HEK293 (cell line): ENCODE results near the gene HOXD12.

Source experiments
- CTCF ChIA-PET: fragments of 350-600 bp; formaldehyde crosslinking; extraction: SDS; loops from one replicate; lab custom pipeline; 2021; ENCODE audit warnings: antibody characterized with exemption; lab: Yijun Ruan, JAX
- POLR2A ChIA-PET: fragments of 300-600 bp; formaldehyde crosslinking; extraction: SDS; loops from one replicate; lab custom pipeline; 2020; ENCODE audit warnings: antibody characterized with exemption, inconsistent platforms; lab: Yijun Ruan, JAX
- H3K27ac ChIP-seq: fragments of 200-500 bp; sonication (Bioruptor generic); 2 replicates; pipeline ENCODE4 v1.5.1; 2014; ENCODE audit warnings: low read depth, low read length, control low read depth, inconsistent platforms; ENCODE audit errors: extremely low read depth
- H3K36me3 ChIP-seq, 2 experiments: fragments of 200-500 bp in 1 of 2; sonication (Bioruptor generic) in 1 of 2; 1 replicate in 1 of 2; 2 replicates in 1 of 2; pipeline ENCODE4 v1.5.1; 2014 to 2017; ENCODE audit warnings: inconsistent platforms in 2 of 2, low read length in 2 of 2; ENCODE audit not compliant: control insufficient read depth in 2 of 2, insufficient read depth in 1 of 2
- H3K4me1 ChIP-seq: fragments of 200-500 bp; sonication (Bioruptor generic); 2 replicates; pipeline ENCODE4 v1.5.1; 2014; ENCODE audit warnings: mild to moderate bottlenecking, low read length, inconsistent platforms; ENCODE audit not compliant: control insufficient read depth, insufficient read depth
- H3K4me3 ChIP-seq: 2 replicates; pipeline ENCODE4 v1.5.1; 2011; ENCODE audit warnings: low read depth, mild to moderate bottlenecking, control low read depth, low read length, moderate library complexity
- H3K9me3 ChIP-seq: fragments of 200-500 bp; sonication (Bioruptor generic); 2 replicates; pipeline ENCODE4 v1.5.1; 2014; ENCODE audit warnings: low read depth, low read length, inconsistent platforms; ENCODE audit not compliant: control insufficient read depth, insufficient read depth
- BCL11B ChIP-seq: fragments of 450-650 bp; formaldehyde crosslinking; IDR thresholded peaks from 2 replicates; pipeline ENCODE4 v1.5.1; 2016; ENCODE audit warnings: low read depth, missing biosample characterization, missing genetic modification characterization
- ELK4 ChIP-seq: IDR thresholded peaks from 2 replicates; pipeline ENCODE4 v1.6.1; 2011; ENCODE audit warnings: mild to moderate bottlenecking, low read depth, low read length, borderline replicate concordance
- KLF17 ChIP-seq: fragments of 450-650 bp; formaldehyde crosslinking; IDR thresholded peaks from 2 replicates; pipeline ENCODE4 v1.5.1; 2016; ENCODE audit warnings: missing biosample characterization, missing genetic modification characterization
- MEIS1 ChIP-seq: sonication (generic); formaldehyde crosslinking; IDR thresholded peaks from 2 replicates; pipeline ENCODE4 v1.8.1; 2022; ENCODE audit warnings: missing genetic modification reagents, mild to moderate bottlenecking, borderline replicate concordance
- PRDM1 ChIP-seq: fragments of 450-650 bp; formaldehyde crosslinking; IDR thresholded peaks from 2 replicates; pipeline ENCODE4; 2016; ENCODE audit warnings: missing biosample characterization, missing genetic modification characterization
- YY2 ChIP-seq: fragments of 450-650 bp; formaldehyde crosslinking; IDR thresholded peaks from 2 replicates; pipeline ENCODE4 v1.5.1; 2016; ENCODE audit warnings: missing biosample characterization, missing genetic modification characterization
- ZBTB26 ChIP-seq: fragments of 450-650 bp; formaldehyde crosslinking; optimal IDR thresholded peaks from 2 replicates; pipeline ENCODE3; 2016; ENCODE audit warnings: missing biosample characterization, mild to moderate bottlenecking, missing genetic modification characterization
- ZNF19 ChIP-seq: fragments of 450-650 bp; formaldehyde crosslinking; IDR thresholded peaks from 2 replicates; pipeline ENCODE4; 2016; ENCODE audit warnings: missing biosample characterization, missing genetic modification characterization, low read depth
- ZNF223 ChIP-seq: fragments of 450-650 bp; formaldehyde crosslinking; IDR thresholded peaks from 2 replicates; pipeline ENCODE4 v1.5.1; 2016; ENCODE audit warnings: missing biosample characterization, missing genetic modification characterization
- ZNF280D ChIP-seq: fragments of 450-650 bp; formaldehyde crosslinking; IDR thresholded peaks from 2 replicates; pipeline ENCODE4 v1.5.1; 2016; ENCODE audit warnings: missing biosample characterization, missing genetic modification characterization
- ZNF354C ChIP-seq: fragments of 450-650 bp; formaldehyde crosslinking; IDR thresholded peaks from 2 replicates; pipeline ENCODE4 v1.5.1; 2016; ENCODE audit warnings: missing biosample characterization, missing genetic modification characterization, low read depth, borderline replicate concordance
- ZNF473 ChIP-seq: fragments of 450-650 bp; formaldehyde crosslinking; IDR thresholded peaks from 2 replicates; pipeline ENCODE4 v1.5.1; 2017; ENCODE audit warnings: missing biosample characterization, missing genetic modification characterization
- ZNF501 ChIP-seq: fragments of 450-650 bp; formaldehyde crosslinking; IDR thresholded peaks from 2 replicates; pipeline ENCODE4 v1.5.1; 2016; ENCODE audit warnings: missing biosample characterization, missing genetic modification characterization
- ZNF571 ChIP-seq: fragments of 450-650 bp; formaldehyde crosslinking; IDR thresholded peaks from 2 replicates; pipeline ENCODE4 v1.5.0; 2017; ENCODE audit warnings: missing biosample characterization, missing genetic modification characterization
- ZNF596 ChIP-seq: fragments of 450-650 bp; IDR thresholded peaks from 2 replicates; pipeline ENCODE4 v1.5.0; 2018; ENCODE audit warnings: missing biosample characterization, mild to moderate bottlenecking, missing genetic modification characterization, moderate library complexity
- ZNF600 ChIP-seq: fragments of 450-650 bp; formaldehyde crosslinking; IDR thresholded peaks from 2 replicates; pipeline ENCODE4 v1.5.1; 2016; ENCODE audit warnings: missing biosample characterization, missing genetic modification characterization
- ZNF654 ChIP-seq: fragments of 450-650 bp; formaldehyde crosslinking; IDR thresholded peaks from 2 replicates; pipeline ENCODE4 v1.5.1; 2016; ENCODE audit warnings: low read depth, missing biosample characterization, missing genetic modification characterization
- ZNF785 ChIP-seq: fragments of 450-650 bp; formaldehyde crosslinking; IDR thresholded peaks from 2 replicates; pipeline ENCODE4 v1.5.1; 2016; ENCODE audit warnings: missing biosample characterization, missing genetic modification characterization
- ZNF792 ChIP-seq: fragments of 450-650 bp; formaldehyde crosslinking; IDR thresholded peaks from 2 replicates; pipeline ENCODE4 v1.5.1; 2016; ENCODE audit warnings: missing biosample characterization, missing genetic modification characterization
- ZSCAN5A ChIP-seq: fragments of 450-650 bp; formaldehyde crosslinking; IDR thresholded peaks from 2 replicates; pipeline ENCODE4 v1.5.1; 2016; ENCODE audit warnings: missing biosample characterization, missing genetic modification characterization
- TF ChIP-seq, protein P1 (sequence below): fragments of 450-650 bp; formaldehyde crosslinking; IDR thresholded peaks from 2 replicates; pipeline ENCODE4 v1.5.1; 2016; ENCODE audit warnings: missing biosample characterization, missing genetic modification characterization
- TF ChIP-seq, protein P2 (sequence below): fragments of 450-650 bp; formaldehyde crosslinking; IDR thresholded peaks from 2 replicates; pipeline ENCODE4 v1.5.1; 2016; ENCODE audit warnings: missing biosample characterization, missing genetic modification characterization
- TF ChIP-seq, protein P3 (sequence below): fragments of 450-650 bp; formaldehyde crosslinking; IDR thresholded peaks from 2 replicates; pipeline ENCODE4 v1.5.1; 2016; ENCODE audit warnings: missing biosample characterization, missing genetic modification characterization

The HOXD12 gene

GRCh38 chr2:176140513-176141317, 41.1 kb downstream of the HOXD12 start:
- Histone ChIP-seq H3K27ac (peak overlapping the region; percentile 60; the same call in 1 of the 2 replicates), H3K4me3 (peak overlapping the region; percentile 55), H3K4me1 (peaks cover 8% of the 10 kb centered on the region; the same call in 1 of the 2 replicates), H3K36me3 (no peaks in the 10 kb centered on the region), H3K9me3 (no peaks in the 10 kb centered on the region)
- CTCF ChIA-PET, result interaction anchor here (0.5 to 7.5 kb wide), 71 partner anchors 9 to 1760 kb away, joined by 3 to 104 read pairs (median 4); partner anchors contain the start of genes HOXD4 and MTX2
- POLR2A ChIA-PET, result interaction anchor here (0.9 to 1.5 kb wide), 5 partner anchors 9 to 422 kb away, joined by 3 to 6 read pairs (median 4); partner anchors contain the start of gene MTX2
- TF ChIP-seq MEIS1 (CRISPR knock-in tag), result no peak
- no peak for TF ChIP-seq ZNF280D (tag by site-specific recombination)
- no peak for TF ChIP-seq ZNF473 (tag by site-specific recombination)
- TF ChIP-seq, protein P1, sequence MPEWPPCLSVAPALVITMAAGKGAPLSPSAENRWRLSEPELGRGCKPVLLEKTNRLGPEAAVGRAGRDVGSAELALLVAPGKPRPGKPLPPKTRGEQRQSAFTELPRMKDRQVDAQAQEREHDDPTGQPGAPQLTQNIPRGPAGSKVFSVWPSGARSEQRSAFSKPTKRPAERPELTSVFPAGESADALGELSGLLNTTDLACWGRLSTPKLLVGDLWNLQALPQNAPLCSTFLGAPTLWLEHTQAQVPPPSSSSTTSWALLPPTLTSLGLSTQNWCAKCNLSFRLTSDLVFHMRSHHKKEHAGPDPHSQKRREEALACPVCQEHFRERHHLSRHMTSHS, result no peak
- TF ChIP-seq YY2 (tag by site-specific recombination), result no peak
- TF ChIP-seq ELK4, result no peak
- peak; percentile 33; the same call in 1 of the 2 replicates for TF ChIP-seq ZNF785 (tag by site-specific recombination)
- no peak for TF ChIP-seq PRDM1 (tag by site-specific recombination)
- TF ChIP-seq ZNF501 (tag by site-specific recombination), result no peak
- TF ChIP-seq ZNF654 (tag by site-specific recombination), result no peak
- no peak for TF ChIP-seq ZNF354C (tag by site-specific recombination)
- TF ChIP-seq, protein P2, sequence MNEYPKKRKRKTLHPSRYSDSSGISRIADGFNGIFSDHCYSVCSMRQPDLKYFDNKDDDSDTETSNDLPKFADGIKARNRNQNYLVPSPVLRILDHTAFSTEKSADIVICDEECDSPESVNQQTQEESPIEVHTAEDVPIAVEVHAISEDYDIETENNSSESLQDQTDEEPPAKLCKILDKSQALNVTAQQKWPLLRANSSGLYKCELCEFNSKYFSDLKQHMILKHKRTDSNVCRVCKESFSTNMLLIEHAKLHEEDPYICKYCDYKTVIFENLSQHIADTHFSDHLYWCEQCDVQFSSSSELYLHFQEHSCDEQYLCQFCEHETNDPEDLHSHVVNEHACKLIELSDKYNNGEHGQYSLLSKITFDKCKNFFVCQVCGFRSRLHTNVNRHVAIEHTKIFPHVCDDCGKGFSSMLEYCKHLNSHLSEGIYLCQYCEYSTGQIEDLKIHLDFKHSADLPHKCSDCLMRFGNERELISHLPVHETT (tag by site-specific recombination), result no peak
- no peak for TF ChIP-seq ZSCAN5A (tag by site-specific recombination)
- no peak for TF ChIP-seq ZNF600 (tag by site-specific recombination)
- TF ChIP-seq BCL11B (tag by site-specific recombination), result no peak
- no peak for TF ChIP-seq ZNF571 (tag by site-specific recombination)
- TF ChIP-seq KLF17, result peak; percentile 62; the same call in 1 of the 2 replicates
- TF ChIP-seq, protein P3, sequence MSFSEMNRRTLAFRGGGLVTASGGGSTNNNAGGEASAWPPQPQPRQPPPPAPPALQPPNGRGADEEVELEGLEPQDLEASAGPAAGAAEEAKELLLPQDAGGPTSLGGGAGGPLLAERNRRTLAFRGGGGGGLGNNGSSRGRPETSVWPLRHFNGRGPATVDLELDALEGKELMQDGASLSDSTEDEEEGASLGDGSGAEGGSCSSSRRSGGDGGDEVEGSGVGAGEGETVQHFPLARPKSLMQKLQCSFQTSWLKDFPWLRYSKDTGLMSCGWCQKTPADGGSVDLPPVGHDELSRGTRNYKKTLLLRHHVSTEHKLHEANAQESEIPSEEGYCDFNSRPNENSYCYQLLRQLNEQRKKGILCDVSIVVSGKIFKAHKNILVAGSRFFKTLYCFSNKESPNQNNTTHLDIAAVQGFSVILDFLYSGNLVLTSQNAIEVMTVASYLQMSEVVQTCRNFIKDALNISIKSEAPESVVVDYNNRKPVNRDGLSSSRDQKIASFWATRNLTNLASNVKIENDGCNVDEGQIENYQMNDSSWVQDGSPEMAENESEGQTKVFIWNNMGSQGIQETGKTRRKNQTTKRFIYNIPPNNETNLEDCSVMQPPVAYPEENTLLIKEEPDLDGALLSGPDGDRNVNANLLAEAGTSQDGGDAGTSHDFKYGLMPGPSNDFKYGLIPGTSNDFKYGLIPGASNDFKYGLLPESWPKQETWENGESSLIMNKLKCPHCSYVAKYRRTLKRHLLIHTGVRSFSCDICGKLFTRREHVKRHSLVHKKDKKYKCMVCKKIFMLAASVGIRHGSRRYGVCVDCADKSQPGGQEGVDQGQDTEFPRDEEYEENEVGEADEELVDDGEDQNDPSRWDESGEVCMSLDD (tag by site-specific recombination), result peak; percentile 57; the same call in 1 of the 2 replicates
- TF ChIP-seq ZNF223 (tag by site-specific recombination), result no peak
- TF ChIP-seq ZNF19 (tag by site-specific recombination), result no peak
- TF ChIP-seq ZBTB26 (tag by site-specific recombination), result peak; percentile 50
- no peak for TF ChIP-seq ZNF596 (tag by site-specific recombination)
- TF ChIP-seq ZNF792, result no peak
